Pancreas (tissue), 10 donors: Measurements from ENCODE around the gene MEAK7. TPM values are rescaled to one million over a fixed set of nuclear protein-coding genes. Genes with fewer than 3 reads are reported as not detected.

Source experiments
- ATAC-seq, 4 donors: fragments of 200-7000 bp; cut with Tn5 transposase; one replicate each; pipeline versions ENCODE4 v1.8.0 to v1.9.1; 2020; ENCODE audit warnings: mild to moderate bottlenecking in 4 of 4, moderate library complexity in 4 of 4
- DNase-seq, 6 donors: peaks; one replicate each; pipeline ENCODE4 v3.0.0-alpha.2; 2020
- FAIRE-seq: peaks from 2 replicates; lab custom pipeline; 2012; peaks lifted over from hg19 to GRCh38; lab: Jason Lieb, UNC
- H3K27ac ChIP-seq, 4 donors: fragments of 200-600 bp; sonication (generic); 1 replicate in 3 of 4; 2 replicates in 1 of 4; pipeline versions ENCODE4 v1.5.0 to v1.8.0; 2020
- H3K27me3 ChIP-seq, 4 donors: fragments of 200-600 bp; one replicate each; pipeline ENCODE4 v1.8.0; 2021
- H3K36me3 ChIP-seq, 3 donors: fragments of 200-600 bp; sonication (generic) in 1 of 3; one replicate each; pipeline versions ENCODE4 v1.5.0 to v1.8.0; 2020 to 2021
- H3K4me1 ChIP-seq, 3 donors: fragments of 200-600 bp; one replicate each; pipeline ENCODE4 v1.8.0; 2021
- H3K4me3 ChIP-seq, 4 donors: fragments of 200-600 bp; sonication (generic) in 2 of 4; one replicate each; pipeline versions ENCODE4 v1.5.0 to v1.8.0; 2020 to 2021
- H3K9me3 ChIP-seq, 4 donors: fragments of 200-600 bp; one replicate each; pipeline ENCODE4 v1.8.0; 2021
- CTCF ChIP-seq, 4 donors: fragments of 200-600 bp; sonication (generic) in 3 of 4; IDR thresholded peaks; one replicate each; pipeline versions ENCODE4 v1.5.0 to v1.8.0; 2021; ENCODE audit warnings: antibody characterized with exemption in 4 of 4
- WGBS, 2 donors: extraction: QIAGEN DNeasy Blood & Tissue Kit; methylation state at CpG; one replicate each; pipeline ENCODE4 v1.1.7; 2013; 5-methylcytosine and 5-hydroxymethylcytosine counted together
- intact Hi-C, 3 donors: fragments of 100-400 bp; cut with DNase I; formaldehyde crosslinking; loops; one replicate each; pipeline versions ENCODE4 v1.11.1 to v1.14.2; 2022
- polyA plus RNA-seq, 2 donors: library from polyadenylated mRNA; stranded (reverse); fragments of 200-250 nt; gene quantifications; one replicate each; pipeline ENCODE4 v1.2.3, GENCODE V29; 2013
- total RNA-seq, 6 donors: library from RNA; stranded (reverse); fragmentation: NEBNext Ultra II Directional in 4 of 6; extraction: Animal tissue kit (Norgen Biotek cat#: 25700) in 4 of 6; gene quantifications; one replicate each; pipeline versions ENCODE4 v1.2.1 to v1.2.4, GENCODE V29; 2021 to 2023
- donor health status: healthy with polysubstance abuse.
- donor health status: DM: no; HTN: no; CAD: no; lungs with moderate emphysema.
- donor health status: DM: no; HTN: no; CAD: no.
- donor health status: control.
- donor health status: control.
- donor health status: Bipolar disorder and iron deficiency.
- donor health status: DM: yes; HTN: yes; CAD: no.
- donor health status: DM: no; HTN: no; CAD: no.
- donor health status: DM: no; HTN: no; CAD: no.
- donor health status: DM: yes; HTN: yes; CAD: no.

Gene MEAK7
- total and polyA plus RNA-seq, 8 donors: 2.1 to 10.5 (median 4.8) TPM

- H3K4me3 ChIP-seq: no peak overlapping the region
- intact Hi-C loops: no loop called here
Observed at GRCh38 chr16:84548971-84549844, 44.7 kb upstream of the MEAK7 start.

DNA sequence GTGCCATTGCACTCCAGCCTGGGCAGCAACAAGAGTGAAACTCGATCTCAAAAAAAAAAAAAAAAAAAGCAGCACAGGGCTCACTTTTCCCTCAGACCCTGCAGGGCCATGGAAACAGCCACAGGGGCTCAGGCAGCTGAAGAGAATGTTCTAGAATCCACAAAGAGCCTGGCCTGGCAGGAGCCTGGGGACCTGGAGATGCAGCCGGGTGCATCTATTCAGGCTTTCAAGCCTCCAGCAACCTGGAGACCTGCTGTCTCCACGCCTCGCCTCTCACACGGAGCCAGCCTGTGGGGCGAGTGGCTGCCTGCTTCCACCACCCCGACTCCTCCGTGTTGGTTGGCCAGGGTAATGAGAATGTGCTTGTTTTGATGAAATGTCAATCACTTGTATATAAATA, 44.0 kb upstream of the MEAK7 start:
- WGBS, 2 donors: 78 to 80% methylated on average over 8 of the region's 8 CpGs
- FAIRE-seq (no peak), DNase-seq (peak in 1 of 6 donors; percentile 25), ATAC-seq (no peak)
- H3K36me3 ChIP-seq: no peaks in the 10 kb centered on the region
- H3K27ac ChIP-seq: no peak overlapping the region
- no peak overlapping the region for H3K4me3 ChIP-seq
- no peaks in the 10 kb centered on the region for H3K27me3 ChIP-seq
- intact Hi-C loops: no loop called here
- H3K9me3 ChIP-seq: no peaks in the 10 kb centered on the region
- H3K4me1 ChIP-seq: no peaks in the 10 kb centered on the region
- TF ChIP-seq CTCF (IDR thresholded peaks at IDR 0.05): no peak

More at GRCh38 chr16:84548971-84549844, 44.7 kb upstream of the MEAK7 start:
- peak in 1 of 6 donors; percentile 47 for DNase-seq
- FAIRE-seq: no peak
- ATAC-seq: peak in 2 of 4 donors; percentile 35
- Histone ChIP-seq H3K27ac (no peak overlapping the region), H3K27me3 (no peaks in the 10 kb centered on the region), H3K9me3 (no peaks in the 10 kb centered on the region), H3K4me1 (no peaks in the 10 kb centered on the region), H3K36me3 (no peaks in the 10 kb centered on the region)
- 62 to 66% methylated on average over 25 of the region's 25 CpGs for WGBS, 2 donors
- no peak for TF ChIP-seq CTCF (IDR thresholded peaks at IDR 0.05)

DNA sequence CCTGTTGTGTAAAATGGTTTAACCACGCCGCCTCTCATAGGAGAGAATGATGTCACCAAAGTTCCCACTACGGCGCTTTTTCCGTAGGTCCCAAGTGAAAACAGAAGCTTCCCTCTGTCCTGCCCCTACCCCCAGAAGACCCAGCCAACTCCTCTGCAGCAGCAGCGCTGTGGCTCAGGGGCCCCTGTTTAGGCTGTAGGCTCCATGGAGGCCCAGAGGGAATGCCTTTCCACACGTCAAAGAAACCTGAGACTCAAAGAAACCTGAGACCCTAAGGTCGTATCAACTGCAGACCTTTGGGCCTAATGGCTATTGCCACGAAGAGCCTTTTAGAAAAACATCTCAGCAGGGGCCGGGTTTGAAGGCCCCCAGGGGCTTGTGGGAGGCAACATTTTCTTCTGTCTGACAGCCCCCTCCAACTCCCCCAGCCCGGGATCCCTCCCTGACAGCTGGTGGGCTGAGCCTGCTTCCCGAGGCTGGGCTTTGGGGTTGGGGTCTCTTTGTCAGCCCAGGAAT, 43.1 kb upstream of the MEAK7 start:
- no peaks in the 10 kb centered on the region for H3K4me1 ChIP-seq
- H3K27ac ChIP-seq: no peak overlapping the region
- H3K36me3 ChIP-seq: no peaks in the 10 kb centered on the region
- WGBS, 2 donors: 67 to 75% methylated on average over 12 of the region's 12 CpGs
- ATAC-seq (no peak), DNase-seq (no peak), FAIRE-seq (no peak)
- no peaks in the 10 kb centered on the region for H3K27me3 ChIP-seq
- H3K4me3 ChIP-seq: no peak overlapping the region
- no peaks in the 10 kb centered on the region for H3K9me3 ChIP-seq
- intact Hi-C loops: no loop called here
- no peak for TF ChIP-seq CTCF (IDR thresholded peaks at IDR 0.05)

- DNase-seq (peak in 1 of 6 donors; percentile 37), FAIRE-seq (no peak), ATAC-seq (no peak)
- no peak for TF ChIP-seq CTCF (IDR thresholded peaks at IDR 0.05)
- no peaks in the 10 kb centered on the region for H3K27me3 ChIP-seq
- no peak overlapping the region for H3K4me3 ChIP-seq
- no peaks in the 10 kb centered on the region for H3K36me3 ChIP-seq
- WGBS, 2 donors: 75 to 82% methylated on average over 22 of the region's 22 CpGs
- H3K4me1 ChIP-seq: no peaks in the 10 kb centered on the region
- intact Hi-C loops: no loop called here
- no peaks in the 10 kb centered on the region for H3K9me3 ChIP-seq
- H3K27ac ChIP-seq: no peak overlapping the region
Observed at GRCh38 chr16:84546669-84547545, 42.4 kb upstream of the MEAK7 start.
